GM12874 (cell line): ENCODE data around the gene PARD6B.

Experiments used
- TF ChIP-seq, protein P1 (sequence below): IDR thresholded peaks from 2 replicates; pipeline ENCODE4 v1.5.1; 2011; ENCODE audit warnings: low read depth, mild to moderate bottlenecking, control low read depth, low read length, moderate library complexity; ENCODE audit not compliant: insufficient read depth

Gene PARD6B

DNA sequence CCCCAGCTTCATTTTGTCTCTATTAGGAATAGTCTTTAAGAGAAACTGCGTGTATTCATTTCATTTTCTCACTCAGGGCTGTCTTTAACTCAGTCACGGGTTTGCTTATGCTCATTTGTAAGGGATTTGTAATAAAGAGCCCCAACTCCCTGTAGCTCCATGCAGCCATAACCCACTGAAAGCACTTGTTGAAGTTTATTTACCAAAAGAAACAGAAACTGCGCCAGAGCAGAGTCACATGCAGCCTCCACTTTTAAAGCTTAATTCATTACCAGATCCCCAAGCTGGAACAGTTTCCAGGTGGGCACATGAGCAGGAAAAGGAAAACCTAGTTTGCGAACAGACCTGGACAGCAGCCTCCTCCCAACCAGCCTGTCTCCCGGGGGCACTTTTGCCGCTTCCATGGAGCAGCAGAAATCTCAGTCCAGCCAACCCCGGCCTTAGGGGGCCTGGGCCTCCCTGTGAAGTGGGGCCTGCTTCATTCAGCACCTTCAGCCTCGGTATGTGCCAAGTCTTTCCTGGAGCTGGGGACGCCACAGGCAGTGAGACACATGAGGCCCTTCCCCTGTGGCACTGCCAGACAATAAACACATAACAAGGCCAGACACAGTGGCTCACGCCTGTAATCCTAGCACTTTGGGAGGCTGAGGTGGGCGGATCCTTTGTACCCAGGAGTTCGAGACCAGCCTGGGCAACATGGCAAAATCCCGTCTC is 68.0 kb downstream of the PARD6B start:
- TF ChIP-seq, protein P1, sequence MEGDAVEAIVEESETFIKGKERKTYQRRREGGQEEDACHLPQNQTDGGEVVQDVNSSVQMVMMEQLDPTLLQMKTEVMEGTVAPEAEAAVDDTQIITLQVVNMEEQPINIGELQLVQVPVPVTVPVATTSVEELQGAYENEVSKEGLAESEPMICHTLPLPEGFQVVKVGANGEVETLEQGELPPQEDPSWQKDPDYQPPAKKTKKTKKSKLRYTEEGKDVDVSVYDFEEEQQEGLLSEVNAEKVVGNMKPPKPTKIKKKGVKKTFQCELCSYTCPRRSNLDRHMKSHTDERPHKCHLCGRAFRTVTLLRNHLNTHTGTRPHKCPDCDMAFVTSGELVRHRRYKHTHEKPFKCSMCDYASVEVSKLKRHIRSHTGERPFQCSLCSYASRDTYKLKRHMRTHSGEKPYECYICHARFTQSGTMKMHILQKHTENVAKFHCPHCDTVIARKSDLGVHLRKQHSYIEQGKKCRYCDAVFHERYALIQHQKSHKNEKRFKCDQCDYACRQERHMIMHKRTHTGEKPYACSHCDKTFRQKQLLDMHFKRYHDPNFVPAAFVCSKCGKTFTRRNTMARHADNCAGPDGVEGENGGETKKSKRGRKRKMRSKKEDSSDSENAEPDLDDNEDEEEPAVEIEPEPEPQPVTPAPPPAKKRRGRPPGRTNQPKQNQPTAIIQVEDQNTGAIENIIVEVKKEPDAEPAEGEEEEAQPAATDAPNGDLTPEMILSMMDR, result no peak

DNA sequence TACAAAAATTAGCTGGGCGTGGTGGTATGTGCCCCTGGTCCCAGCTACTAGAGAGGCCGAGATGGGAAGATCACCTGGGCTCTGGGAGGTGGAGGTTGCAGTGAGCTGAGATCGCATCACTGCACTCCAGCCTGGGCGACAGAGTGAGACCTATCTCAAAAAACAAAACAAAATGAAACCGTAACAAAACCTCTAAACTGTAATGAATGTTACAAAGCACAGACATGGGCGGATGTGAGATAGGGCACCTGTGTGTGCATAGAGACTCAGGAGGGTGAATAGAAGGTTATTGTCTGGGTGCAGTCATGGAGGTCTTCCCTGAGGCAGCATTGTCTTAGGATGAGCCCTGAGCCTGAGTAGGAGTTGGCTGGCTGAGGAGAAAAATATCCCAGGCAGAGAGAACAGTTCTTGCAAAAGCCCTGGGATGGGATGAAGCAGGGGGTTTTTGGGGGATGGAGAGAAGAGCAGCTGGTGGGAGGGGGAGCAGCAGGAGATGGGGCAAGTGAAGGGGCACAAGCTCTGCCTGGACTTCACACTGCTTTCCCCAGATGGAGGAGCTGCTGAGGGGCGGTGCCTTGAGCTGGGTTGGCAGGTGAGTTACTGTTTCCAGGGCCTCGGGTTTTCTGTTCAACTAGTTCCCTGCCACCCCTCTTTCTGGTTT is 68.6 kb downstream of the PARD6B start:
- TF ChIP-seq, protein P1, result no peak

DNA sequence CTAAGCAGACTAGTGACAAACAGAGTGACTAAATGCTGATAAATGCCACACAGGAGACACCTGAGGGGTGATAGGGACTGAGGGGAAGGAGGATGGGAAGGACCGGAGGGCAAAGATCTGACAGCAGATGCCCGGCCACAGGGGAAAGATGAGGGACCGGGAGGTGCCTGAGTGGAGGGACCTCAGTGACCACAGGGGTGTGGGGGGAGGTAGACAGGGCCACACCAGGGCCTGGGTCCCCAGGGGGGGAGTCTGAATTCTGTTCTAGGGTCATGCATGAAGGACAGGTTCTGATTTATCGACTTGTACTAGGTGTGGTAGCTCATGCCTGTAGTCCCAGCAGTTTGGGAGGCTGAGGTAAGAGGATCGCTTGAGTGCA is 70.4 kb downstream of the PARD6B start:
- TF ChIP-seq, protein P1, result no peak

DNA sequence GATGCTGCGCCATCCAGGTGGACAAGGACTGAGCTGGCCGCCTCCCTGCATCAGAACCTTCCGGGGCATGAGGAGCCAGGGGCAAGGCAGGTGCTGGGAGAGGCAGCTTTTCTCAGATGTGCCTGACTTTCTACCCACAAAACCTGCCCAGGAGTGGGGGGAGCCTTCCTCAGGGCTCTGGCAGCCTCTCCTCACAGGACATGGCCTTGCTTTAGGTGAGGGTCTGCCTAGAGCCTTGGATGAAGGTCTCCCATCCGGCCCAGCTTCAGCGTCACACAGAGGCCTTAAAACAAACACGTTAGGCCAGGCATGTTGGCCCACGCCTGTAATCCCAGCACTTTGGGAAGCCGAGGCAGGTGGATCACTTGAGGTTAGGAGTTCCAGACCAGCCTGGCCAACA is 70.9 kb downstream of the PARD6B start:
- TF ChIP-seq, protein P1, result no peak

DNA sequence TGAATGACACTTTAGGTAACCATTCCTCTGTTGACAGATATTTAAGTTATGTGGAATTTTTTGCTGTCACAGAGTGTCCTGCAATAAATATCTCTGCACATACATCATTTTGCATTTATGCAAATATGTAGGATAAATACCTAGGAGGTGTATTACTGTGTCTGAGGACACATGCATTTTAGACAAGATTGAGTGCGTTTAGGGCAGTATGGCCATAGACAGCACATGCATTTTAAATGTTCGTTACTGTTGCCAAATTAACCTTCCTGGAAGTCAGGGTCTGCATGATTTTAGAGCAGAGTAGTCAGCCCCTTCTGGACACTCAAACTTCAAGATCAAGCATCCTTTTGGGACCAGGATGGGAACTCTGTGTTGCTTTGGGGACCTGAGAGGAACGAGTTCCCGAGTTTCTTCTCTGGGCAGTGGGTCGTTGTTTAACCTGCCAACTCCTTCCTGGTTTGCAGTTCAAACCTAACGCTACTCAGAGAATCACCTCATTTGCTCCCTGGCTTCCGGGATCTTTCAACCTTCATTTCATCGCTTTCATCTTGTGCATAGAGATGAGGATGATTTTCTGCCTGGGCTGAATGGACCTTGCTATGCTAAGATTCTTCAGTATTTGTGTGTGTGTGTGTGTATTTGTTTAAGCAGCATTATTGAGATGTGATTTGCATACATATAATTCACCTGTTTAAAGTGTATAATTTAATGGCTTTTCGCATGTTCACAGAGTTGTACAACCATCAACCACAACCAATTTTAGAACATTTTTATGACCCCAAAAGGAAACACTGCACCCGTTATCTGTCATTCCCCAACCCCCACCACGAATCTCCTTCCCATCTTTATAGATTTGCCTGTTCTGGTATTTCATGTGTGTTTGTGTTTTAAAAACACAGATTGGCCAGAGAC is 73.3 kb downstream of the PARD6B start:
- TF ChIP-seq, protein P1, result no peak

DNA sequence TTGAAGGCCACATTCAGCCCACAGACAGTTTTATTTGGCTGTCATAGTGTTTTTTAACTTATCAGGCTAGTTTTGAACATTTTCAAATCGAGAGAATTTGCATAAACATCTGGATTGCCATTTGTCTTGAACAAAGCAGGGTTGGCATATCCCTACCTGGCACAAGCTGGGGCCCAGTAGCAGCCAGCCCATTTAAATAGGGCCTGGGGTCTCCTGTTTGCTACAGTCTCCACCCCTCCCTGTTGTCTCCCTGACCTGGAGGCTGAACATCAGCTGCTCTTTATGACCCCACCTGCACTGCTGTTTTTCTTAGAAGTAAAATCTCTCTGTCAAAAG is 73.9 kb downstream of the PARD6B start:
- TF ChIP-seq, protein P1, result no peak

DNA sequence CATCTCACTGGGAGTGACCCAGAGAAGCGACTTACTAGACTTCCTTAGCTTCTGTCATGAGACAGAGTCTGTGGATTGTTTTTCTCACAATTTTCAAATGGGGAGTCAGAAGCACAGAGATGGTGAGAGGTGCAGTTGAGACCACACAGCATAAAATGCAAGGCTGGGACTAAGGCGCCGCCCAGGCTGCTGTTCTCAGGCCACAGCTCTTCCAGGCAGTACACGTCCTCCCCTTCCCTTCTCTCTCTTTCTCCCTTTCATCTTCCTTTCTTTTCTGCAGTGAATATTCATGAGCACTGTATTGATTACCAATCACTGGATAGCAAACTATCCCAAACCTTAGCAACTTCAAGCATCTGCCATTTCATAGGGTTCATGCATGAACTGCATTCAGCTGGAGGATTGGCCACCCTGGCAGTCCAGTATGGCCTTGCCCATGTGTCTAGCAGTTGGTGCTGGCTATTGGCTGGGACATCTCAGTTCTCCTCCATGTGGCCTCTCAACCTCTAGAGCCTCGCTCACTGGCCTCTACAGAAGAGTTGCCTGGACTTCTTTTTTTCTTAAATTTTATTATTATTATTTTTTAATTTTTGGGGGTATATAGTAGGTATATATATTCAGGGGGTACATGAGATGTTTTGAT is 74.9 kb downstream of the PARD6B start:
- TF ChIP-seq, protein P1, result no peak
